ENCODE measurements around the gene CCDC6. TPM values are rescaled to one million over a fixed set of nuclear protein-coding genes. Genes with fewer than 3 reads are reported as not detected.

Gene CCDC6
- total RNA-seq, 1 donor from 2014 or later, result 42.7 TPM

GRCh38 chr10:59926086-59926485 lies 19.7 kb upstream of the CCDC6 start:
- Histone ChIP-seq H3K27me3 (ENCODE audit: control insufficient read depth, insufficient read depth, low read length) (no peaks in the 10 kb centered on the region), H3K36me3 (ENCODE audit: control insufficient read depth, insufficient read depth, low read length) (no peaks in the 10 kb centered on the region), H3K4me3 (ENCODE audit: low read depth, low read length) (no peak overlapping the region)
- no peak for DNase-seq (ENCODE audit: low read depth)
- no peak for TF ChIP-seq CTCF (IDR thresholded peaks at IDR 0.05; ENCODE audit: insufficient read depth, low read length, poor library complexity, severe bottlenecking)

- no peaks in the 10 kb centered on the region for H3K36me3 ChIP-seq (ENCODE audit: control insufficient read depth, insufficient read depth, low read length)
- no peak for DNase-seq (ENCODE audit: low read depth)
- no peak overlapping the region for H3K4me3 ChIP-seq (ENCODE audit: low read depth, low read length)
- H3K27me3 ChIP-seq (ENCODE audit: control insufficient read depth, insufficient read depth, low read length), result no peaks in the 10 kb centered on the region
- TF ChIP-seq CTCF (IDR thresholded peaks at IDR 0.05; ENCODE audit: insufficient read depth, low read length, poor library complexity, severe bottlenecking), result no peak
Observed at GRCh38 chr10:59922907-59923306, 16.6 kb upstream of the CCDC6 start.

DNA sequence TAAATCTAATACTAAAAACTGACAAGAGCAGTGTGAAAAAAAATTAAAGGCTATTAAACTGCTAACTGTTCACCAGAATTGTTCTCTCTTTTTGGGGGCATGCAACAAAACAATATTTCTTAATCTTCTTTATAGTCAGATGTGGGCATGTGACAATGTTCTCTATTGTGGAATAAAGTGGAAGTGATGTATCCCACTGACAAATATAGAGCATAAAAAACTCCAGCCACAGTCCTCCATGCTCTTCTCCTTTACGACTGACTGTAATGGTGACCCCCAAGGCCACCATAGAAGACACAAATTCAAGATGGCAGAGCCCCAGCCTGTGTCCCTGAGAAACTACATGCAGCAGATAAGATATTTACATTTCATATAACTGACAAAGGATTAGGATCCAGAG lies 11.6 kb upstream of the CCDC6 start:
- TF ChIP-seq CTCF (IDR thresholded peaks at IDR 0.05; ENCODE audit: insufficient read depth, low read length, poor library complexity, severe bottlenecking), result no peak
- Histone ChIP-seq H3K36me3 (ENCODE audit: control insufficient read depth, insufficient read depth, low read length) (no peaks in the 10 kb centered on the region), H3K27me3 (ENCODE audit: control insufficient read depth, insufficient read depth, low read length) (no peaks in the 10 kb centered on the region), H3K4me3 (ENCODE audit: low read depth, low read length) (no peak overlapping the region)
- DNase-seq (ENCODE audit: low read depth), result no peak

DNA sequence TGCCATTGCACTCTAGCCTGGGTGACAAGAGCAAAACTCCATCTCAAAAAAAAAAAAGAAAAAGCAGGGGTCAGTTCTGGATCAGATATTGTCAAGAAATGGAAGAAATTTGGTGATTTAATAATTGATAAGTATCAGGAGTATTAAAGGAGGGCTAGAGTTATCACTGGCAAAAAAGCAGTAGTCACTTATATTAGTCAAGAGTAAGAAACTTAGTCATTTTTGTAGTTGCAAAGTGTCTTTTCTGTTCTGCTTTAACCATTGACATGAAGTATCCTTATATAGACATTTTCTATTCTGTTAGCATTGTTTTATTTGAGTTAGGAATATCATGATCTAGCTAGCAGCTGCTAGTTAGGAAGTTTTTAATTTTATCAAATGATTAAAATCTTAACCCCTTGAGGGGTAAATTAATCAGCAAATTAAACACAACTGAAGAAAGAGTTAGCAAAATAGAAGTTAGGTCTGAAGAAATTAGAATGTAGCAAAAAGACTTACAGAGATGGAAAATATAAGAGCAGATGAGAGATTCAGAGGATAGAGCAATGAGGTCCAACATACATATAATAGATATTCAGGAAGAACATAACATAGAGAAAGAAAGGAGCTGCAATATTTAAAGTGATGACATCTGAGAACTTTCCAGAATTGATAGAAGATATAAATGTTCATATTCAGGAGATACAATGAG lies 7.3 kb upstream of the CCDC6 start:
- TF ChIP-seq CTCF (IDR thresholded peaks at IDR 0.05; ENCODE audit: insufficient read depth, low read length, poor library complexity, severe bottlenecking), result no peak
- Histone ChIP-seq H3K36me3 (ENCODE audit: control insufficient read depth, insufficient read depth, low read length) (no peaks in the 10 kb centered on the region), H3K4me3 (ENCODE audit: low read depth, low read length) (no peak overlapping the region), H3K27me3 (ENCODE audit: control insufficient read depth, insufficient read depth, low read length) (no peaks in the 10 kb centered on the region)
- DNase-seq (ENCODE audit: low read depth), result no peak

DNA sequence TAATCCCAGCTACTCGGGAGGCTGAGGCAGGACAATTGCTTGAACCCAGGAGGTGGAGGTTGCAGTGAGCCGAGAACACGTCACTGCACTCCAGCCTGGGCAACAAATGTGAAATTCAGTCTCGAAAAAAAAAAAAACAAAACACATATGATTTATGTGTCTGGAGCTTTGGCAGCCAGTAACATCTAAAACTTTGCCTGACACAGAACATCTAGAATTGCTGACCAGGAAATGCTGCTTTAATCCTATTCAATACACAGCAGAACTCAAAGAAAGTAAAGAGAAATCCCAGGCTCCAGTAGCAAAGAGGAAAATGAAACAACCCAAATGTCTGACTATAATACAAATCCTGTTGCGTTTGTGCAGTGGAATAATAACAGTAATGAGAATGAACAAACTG lies 4.5 kb upstream of the CCDC6 start:
- H3K4me3 ChIP-seq (ENCODE audit: low read depth, low read length), result no peak overlapping the region
- no peak for DNase-seq (ENCODE audit: low read depth)
- TF ChIP-seq CTCF (IDR thresholded peaks at IDR 0.05; ENCODE audit: insufficient read depth, low read length, poor library complexity, severe bottlenecking), result no peak

DNA sequence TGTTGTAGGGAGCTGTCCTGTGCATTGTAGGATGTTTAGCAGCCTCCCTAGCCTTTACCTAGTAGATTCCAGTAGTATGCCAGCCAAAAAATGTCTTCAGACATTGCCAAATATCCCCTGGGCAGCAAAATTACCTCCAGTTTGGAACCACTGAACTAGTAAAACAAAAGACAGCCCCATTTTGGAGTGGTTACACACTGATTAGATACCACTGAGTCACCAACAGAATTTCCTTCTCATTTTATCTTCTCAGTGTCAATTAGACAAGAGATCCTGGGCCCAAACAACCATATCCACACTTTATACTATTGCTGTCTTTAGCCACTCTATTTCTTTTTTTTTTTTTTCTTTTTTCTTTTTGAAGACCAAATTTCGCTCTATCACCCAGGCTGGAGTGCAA lies 3.5 kb upstream of the CCDC6 start:
- no peak for DNase-seq (ENCODE audit: low read depth)
- Histone ChIP-seq H3K4me3 (ENCODE audit: low read depth, low read length) (no peak overlapping the region), H3K27me3 (ENCODE audit: control insufficient read depth, insufficient read depth, low read length) (no peaks in the 10 kb centered on the region), H3K36me3 (ENCODE audit: control insufficient read depth, insufficient read depth, low read length) (no peaks in the 10 kb centered on the region)
- no peak for TF ChIP-seq CTCF (IDR thresholded peaks at IDR 0.05; ENCODE audit: insufficient read depth, low read length, poor library complexity, severe bottlenecking)

More for the DNA sequence above, 4.5 kb upstream of the CCDC6 start:
- Histone ChIP-seq H3K36me3 (ENCODE audit: control insufficient read depth, insufficient read depth, low read length) (no peaks in the 10 kb centered on the region), H3K27me3 (ENCODE audit: control insufficient read depth, insufficient read depth, low read length) (no peaks in the 10 kb centered on the region)
